CD4-positive, alpha-beta T cell treated with Interleukin-10 for 1 hour (primary cell): ENCODE results near the gene IL12RB1.
A peak's percentile ranks its signal among the peaks of the same experiment; 100 is the strongest.
"Not testable (repeated sequence)": the region's sequence is repeated elsewhere in the genome, so short reads cannot be mapped to it uniquely, and the experiment has no call there.

ENCODE experiments used
- DNase-seq: peaks from one replicate; pipeline ENCODE4 v3.0.0-alpha.2; 2020

IL12RB1 gene

DNA sequence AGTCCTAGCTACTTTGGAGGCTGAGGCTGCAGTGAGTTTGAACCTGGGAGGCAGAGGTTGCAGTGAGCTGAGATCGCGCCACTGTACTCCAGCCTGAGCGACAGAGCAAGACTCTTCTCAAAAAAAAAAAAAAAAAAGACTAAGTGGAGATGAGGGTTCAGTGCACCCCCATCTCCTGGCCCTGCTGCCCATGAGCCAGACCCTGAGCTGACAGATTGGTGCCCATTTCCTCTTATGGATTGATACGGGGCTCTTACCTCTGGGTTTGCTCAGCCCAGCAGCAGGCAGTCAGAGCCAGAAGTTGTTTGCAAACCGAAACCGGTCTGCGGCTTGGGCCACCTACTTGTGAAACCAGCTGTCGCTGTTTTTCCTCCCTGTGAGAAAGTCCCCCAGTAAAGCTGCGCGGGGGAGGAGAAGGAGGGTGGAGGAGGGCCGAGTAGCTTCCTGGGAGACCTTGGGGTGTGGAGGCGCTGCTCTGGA, 41.9 kb downstream of the IL12RB1 start:
- DNase-seq = peak; percentile 86

DNA sequence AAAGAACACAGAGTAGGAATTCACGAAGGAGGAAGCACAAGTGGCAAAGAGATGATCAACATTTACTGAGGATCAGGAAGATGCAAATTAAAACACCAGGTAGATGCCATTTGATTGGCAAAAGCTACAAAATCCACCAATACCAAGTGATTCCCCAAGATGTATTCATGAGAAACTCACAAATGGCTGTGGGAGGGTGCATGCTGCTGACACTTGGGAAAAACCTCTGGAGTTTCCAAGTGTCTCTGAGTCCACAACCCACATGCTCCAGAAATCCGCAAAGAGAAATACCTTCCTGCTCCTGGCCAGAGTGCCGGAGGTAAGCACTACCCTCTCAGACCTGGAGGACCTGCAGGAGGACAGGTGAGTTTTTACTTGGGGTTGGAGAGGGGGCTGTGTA, 43.1 kb downstream of the IL12RB1 start:
- DNase-seq = no peak

DNA sequence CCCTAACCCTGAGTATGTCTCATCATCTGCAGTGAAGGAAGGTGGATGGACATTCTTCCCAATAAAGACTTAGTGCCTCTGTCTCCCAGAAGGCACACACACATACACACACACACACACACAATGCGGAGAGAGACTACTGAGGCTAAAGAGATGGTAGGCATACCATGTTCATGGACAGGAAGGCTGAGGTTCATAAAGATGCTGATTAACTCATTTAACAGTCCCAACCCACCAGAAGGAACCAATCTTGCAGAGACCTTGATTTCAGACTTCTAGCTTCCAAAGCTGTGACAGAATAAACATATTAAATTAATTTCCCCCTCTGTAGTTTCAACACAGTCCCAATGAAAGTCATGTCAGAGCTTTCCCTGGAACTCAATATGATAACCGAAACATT, 45.7 kb downstream of the IL12RB1 start:
- DNase-seq = no peak

DNA sequence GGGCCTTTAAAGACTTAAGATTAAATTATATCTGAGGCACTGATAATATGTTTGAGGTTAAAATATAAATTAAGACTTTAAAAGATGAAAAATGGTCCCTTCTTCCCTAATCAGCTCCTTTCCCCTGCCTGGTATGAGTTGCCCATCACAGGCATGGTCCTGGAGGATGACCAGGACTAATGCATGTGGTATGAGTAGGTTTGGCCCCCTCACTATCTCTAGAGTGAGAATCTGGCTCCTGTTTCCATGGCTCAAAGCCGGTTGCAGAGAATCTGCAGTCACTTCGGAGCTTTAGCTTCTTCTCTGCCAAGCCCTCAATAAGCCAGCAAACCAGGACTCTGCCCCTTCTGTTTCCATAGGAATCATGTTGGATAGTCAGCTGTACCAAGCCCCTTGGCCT, 54.6 kb downstream of the IL12RB1 start:
- DNase-seq = not testable (repeated sequence)

DNA sequence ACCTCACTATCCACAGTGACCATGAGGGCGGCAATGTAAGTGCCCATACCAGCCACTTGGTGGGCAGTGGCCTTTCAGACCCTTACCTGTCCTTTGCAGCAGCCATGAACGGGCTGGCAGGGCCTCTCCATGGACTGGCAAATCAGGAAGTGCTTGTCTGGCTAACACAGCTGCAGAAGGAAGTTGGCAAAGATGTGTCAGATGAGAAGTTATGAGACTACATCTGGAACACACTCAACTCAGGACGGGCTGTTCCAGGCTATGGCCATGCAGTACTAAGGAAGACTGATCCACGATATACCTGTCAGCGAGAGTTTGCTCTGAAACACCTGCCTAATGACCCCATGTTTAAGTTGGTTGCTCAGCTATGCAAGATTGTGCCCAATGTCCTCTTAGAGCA, 55.3 kb downstream of the IL12RB1 start:
- DNase-seq = not testable (repeated sequence)

DNA sequence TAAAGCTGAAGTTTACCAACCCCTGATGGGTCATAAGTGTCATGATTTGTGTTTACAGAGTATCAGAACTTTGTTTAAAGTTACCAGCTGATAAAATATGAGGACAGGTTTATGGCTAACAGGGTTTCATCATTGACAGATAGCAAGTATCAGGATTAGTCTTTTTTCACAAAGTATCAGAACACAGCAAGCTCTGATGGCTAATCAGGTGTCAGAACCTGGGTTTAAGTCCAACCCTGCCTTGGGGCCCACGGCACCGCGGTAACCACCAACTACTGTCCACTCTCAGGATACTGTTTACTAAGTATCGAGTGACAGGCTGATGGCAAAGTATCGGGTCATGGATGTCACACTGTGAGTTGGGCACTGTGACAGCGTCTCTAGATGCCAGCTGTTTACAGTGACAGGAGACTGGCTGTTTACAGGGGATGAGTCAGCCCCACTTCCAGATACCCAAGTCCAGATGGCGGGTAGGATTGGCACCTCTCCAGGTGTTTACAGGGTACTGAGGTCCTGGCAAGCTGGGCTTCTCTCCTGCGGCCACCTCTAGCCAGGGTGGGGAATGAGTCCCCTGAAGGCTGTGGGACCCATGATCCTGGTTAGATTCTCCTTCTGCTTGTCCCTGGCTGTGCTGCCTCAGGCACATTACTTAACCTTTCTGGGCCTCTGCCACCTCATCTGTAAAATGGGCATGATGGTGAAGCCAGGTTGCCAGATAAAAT, 57.0 kb downstream of the IL12RB1 start:
- DNase-seq = no peak

DNA sequence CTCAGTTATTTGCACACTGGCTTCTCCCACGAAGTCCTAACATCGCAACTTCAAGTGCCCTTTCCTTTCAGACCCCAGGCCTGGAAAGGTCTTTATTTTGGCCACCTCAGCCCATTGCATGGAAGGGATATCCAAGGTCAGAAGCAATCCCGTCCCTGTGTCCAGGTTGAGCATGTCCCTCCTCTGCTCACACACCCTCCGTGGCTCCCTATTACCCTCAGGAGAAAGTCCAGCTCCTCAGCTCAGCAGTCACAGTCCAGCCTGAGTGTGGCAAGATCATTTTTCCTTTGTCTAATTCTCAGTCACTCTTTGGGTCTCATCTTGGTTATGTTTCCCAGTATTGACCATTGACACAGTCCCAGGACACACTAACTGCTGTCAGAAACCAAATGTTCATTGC, 59.6 kb downstream of the IL12RB1 start:
- DNase-seq = no peak

DNA sequence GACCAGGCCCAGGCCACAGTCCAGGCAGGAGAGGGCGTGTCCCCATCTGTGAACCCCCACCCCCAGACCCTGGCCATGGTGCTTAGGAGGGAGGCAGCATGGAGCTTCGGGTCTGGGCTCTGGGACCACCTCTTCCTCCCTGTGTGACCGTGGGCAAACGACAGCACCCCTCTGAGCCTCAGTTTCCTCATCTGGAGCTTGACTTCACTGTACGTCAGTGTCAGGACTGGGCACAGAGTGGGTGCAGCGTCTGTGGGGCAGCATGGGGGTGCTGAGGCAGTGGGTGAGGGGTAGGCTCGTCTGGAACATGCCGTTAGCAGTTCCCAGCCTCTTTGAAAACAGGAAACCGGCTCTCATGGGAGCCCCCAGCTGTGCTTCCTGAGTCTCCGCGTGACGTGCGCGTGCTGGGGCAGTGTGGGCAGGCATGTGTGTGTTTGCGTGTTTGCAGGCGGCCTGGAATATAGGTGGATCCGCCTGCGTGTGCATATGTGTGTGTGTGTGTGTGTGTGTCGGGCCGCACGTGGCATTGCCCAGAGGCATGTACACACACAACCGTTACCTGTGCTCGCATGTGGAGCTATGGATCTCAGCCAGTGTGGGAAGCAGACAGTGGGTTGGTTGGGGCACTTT, 63.0 kb downstream of the IL12RB1 start:
- peak; percentile 78 for DNase-seq

DNA sequence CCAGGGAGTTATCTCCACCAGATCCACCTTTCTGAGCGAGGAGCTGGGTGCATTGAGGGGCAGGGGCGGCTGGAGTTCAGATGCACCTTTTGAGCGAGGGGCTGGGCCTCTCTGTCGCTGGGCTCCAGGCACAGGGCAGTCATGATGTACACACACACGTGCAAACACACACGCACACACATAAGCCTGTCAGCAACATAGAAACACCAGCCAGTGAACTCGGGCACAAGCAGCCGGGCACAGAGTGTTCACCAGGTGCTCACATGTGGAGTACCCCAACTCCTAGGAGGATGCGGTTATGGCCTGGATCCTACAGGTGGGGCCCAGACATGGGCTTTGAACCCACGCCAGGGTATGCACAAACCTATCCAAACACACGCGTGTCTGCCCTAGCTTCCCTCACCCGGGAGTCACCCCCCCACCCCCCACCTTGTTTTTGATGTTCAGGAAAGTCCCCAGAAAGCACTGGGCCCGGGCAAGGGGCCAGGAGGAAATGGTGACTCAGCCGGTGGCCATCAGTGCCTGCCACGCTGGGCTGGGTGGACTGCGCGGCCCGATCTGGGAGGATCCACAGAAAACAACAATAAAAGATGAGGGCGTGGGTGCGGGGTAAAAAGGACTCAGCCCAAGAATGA, 65.5 kb downstream of the IL12RB1 start:
- peak; percentile 81 for DNase-seq

DNA sequence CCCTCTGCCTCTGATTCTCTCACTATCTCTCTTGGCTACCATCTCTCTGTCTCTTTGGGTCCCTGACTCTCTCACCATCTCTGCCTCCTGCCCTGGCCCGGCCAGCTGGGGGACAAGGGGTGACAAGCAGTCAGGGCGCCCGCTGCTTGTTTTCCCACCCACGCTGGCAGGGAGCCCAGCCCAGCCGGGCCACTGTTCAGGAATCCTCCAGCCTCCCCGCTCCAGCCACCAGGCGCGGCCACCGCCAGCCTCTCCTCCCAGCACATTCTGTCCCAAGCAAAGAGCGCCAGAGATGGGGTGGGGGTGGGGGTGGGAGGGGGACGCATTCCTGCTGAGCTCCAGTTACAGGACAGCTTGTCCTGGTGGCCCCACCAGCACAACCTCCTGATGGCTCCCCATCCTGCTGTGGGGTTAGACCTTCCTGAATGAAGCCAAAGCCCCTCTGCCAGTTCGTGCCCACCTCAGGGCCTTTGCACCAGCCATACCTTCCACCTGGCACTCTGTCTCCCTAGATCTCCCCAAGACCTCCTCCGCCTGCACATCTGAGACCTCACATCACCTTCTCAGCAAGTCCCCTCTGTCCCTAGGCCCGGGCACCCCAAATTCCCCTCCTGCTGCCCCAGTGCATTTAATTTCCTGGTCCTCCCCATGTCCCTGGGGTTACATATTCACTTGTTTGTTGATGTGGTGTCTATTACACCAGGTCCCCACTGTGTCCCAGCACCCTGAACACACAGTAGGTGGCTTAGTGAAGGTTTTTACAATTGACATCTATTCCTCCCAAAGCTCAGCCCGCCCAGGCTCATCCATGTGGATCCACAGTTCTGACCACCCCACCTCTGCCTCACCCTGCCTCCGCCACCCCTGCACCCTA, 66.3 kb downstream of the IL12RB1 start:
- DNase-seq = no peak

DNA sequence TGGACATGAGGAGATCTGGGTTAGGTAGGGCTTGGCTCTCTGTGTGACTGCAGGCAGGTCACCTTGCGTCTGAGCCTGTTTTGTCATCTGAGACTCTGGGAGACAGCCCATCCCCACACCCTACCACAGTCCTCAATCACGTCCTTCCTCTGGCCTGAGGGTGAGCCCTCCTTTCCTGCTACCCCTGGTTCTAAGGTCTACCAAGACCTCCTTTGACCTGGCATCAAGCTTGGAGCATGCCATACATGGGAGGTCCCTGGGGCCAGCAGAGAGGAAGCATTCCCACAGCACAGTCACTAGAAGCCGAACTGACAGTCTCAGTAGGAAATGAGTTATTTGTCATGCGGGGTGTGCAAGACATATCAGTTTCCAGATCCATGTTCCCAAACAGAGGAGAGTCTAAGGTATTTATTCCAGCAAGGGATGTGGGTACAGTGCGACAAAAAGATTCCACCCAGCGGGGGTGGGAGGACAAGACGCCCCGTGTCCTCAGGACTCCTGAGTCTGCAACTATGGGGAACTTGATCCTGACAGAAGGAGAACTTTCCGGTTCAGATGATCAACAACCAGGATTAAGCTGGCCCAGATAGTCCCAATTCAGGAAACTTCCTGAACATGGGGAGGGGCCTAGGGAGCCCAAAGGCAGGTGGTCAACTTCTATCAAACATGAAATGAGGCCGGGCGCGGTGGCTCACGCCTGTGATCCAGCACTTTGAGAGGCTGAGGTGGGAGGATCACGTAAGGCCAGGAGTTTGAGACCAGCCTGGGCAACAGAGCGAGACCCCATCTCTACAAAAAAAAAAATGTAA, 69.3 kb downstream of the IL12RB1 start:
- no peak for DNase-seq

DNA sequence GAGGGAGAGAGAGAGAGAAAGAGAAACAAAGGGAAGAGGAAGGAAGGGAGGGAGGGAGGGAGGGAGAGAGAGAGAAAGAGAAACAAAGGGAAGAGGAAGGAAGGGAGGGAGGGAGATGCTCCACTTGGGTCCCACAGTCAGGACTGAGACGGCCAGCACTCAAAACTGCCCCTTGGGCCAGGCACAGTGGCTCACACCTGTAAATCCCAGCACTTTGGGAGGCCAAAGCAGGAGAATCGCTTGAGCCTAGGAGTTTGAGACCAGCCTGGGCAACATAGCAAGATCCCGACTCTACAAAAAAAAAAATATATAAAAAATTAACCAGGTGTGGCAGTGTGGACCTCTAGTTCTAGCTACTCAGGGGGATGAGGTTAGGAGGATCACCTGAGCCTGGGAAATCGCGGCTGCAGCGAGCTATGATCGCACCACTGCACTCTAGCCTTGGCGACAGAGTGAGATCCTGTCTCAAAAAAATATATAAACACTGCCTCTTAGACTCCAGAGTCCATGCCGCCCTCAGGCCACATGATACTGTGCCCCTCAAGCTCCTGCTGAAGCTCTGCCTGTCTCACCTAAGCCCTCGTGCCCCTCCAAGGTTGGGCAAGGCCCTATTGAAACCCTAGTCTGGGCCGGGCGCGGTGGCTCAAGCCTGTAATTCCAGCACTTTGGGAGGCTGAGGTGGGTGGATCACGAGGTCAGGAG, 70.4 kb downstream of the IL12RB1 start:
- no peak for DNase-seq

DNA sequence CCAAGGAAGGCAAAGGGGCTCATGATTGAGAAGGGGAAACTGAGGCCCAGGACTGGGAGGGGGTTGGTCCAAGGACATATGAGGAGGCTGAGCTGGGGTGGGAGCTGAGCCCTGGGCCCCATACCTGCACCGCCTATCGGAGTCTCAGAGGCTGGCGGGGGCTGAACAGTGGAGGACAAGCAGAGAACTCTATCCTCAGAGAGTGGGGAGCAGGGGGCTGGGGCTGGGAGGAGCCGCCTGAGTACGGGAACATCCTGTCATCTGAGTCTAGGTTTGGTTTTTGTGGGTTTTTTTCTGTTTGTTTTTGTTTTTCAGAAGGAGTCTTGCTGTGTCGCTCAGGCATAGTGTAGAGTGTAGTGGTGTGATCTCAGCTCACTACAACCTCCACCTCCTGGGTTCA, 72.5 kb downstream of the IL12RB1 start:
- DNase-seq = peak; percentile 75

DNA sequence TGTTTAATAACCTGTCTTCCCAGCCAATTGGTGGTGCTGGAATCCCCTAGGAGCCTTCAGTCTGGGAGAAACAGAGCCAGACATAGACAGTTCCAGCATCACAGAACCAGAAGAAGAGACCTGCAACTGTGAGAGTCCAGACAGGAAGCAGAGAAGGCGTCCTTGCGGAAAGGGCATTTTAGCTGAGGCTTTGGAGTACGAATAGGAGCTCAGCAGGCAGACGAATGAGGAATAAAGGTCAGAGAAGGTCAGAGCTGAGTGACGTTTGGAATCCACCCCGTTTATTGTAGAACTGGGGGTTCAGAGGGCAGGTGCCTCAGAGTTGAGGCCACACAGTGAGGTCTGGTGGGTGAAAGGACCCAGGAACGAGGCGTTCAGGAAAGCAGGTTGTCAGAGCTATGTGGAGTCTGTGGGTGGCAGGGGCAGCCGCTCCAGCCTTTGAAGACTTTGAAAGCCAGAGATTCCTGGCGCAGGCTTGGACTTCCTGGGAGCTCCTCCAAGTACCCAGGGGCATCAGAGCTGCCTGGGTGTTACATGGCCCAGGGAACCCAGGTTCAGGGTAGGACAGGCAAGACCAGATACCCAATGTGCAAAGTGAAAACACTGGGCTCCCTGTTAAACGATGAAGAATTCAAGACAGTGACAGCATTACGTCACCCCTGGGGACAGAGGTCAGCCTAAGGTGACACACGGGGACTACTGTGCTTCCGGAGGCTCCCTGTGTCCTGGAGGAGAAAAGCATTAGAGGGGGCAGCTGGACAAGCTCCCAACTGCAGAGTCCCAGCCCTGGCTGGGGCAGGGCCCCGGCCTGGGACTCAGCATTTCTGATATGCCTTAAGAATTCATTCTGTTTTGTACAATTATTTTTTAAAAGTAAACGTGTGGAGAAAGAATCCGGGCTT, 73.3 kb downstream of the IL12RB1 start:
- DNase-seq = no peak

DNA sequence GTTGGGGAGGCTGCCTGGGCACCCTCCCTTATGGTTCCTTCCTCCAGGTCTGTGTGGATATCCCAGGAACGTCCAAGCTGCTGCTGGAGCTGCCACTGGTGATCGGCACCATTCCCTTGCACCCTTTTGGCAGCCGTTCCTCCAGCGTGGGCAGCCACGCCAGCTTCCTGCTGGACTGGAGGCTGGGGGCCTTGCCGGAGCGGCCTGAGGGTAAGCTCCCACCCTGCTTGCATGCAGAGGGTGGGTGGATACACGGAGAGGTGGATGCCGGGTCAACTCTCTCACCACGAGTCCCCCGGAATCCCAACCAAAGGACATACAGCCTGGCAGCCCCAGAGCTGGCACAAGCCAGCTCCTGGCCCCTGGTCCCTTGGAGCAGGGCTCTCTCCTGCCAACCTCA, 76.6 kb downstream of the IL12RB1 start:
- DNase-seq = no peak

DNA sequence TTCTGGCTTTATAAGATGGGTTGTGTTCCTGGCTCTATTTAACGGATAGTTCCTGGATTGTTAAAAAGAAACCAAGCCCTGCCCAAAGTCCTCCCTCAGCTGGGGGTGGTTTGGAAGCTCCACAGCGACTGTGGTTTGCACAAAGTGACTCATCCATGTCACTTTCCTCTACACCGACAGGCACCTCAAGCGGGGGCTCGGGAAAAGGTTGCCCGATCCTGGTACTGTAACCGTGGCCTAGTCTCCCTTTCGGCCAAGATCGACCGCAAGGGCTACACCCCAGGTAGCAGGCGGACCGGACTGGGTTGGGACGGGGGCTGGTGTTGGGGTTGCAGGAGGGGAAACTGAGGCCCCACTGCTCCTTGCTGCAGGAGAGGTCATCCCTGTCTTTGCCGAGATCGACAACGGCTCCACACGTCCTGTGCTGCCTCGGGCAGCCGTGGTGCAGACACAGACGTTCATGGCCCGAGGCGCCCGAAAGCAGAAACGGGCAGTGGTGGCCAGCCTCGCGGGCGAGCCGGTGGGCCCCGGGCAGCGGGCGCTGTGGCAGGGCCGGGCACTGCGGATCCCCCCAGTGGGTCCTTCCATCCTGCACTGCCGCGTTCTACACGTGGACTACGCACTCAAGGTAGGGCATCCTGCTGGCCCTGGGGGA, 77.2 kb downstream of the IL12RB1 start:
- no peak for DNase-seq
